GM20000 (cell line): ENCODE data around the gene TBX1.

Experiments
- DNase-seq: peaks from one replicate; pipeline ENCODE4 v3.0.0; 2012; ENCODE audit warnings: low spot score
- CTCF ChIP-seq: IDR thresholded peaks from 2 replicates; pipeline ENCODE4 v1.5.1; 2012; ENCODE audit warnings: mild to moderate bottlenecking, control low read depth; ENCODE audit errors: extremely low read depth, missing control alignments

TBX1 gene

GRCh38 chr22:19803736-19804267 lies 43.2 kb downstream of the TBX1 start:
- no peak for DNase-seq
- TF ChIP-seq CTCF, result no peak

GRCh38 chr22:19805821-19806212 lies 45.2 kb downstream of the TBX1 start:
- no peak for TF ChIP-seq CTCF
- no peak for DNase-seq

GRCh38 chr22:19806213-19807160 lies 45.9 kb downstream of the TBX1 start:
- no peak for TF ChIP-seq CTCF
- DNase-seq, result no peak

- TF ChIP-seq CTCF, result no peak
- no peak for DNase-seq
Observed at GRCh38 chr22:19807161-19807913, 46.8 kb downstream of the TBX1 start.

- TF ChIP-seq CTCF, result no peak
Observed at GRCh38 chr22:19807914-19808872, 47.6 kb downstream of the TBX1 start.

GRCh38 chr22:19808873-19809478 lies 48.4 kb downstream of the TBX1 start:
- no peak for TF ChIP-seq CTCF
- no peak for DNase-seq

More at GRCh38 chr22:19807914-19808872, 47.6 kb downstream of the TBX1 start:
- no peak for DNase-seq
